GM21526 (cell line): ENCODE data around the gene CALHM2.
A peak's percentile ranks its signal among the peaks of the same experiment; 100 is the strongest.
"Not testable (repeated sequence)": the region's sequence is repeated elsewhere in the genome, so short reads cannot be mapped to it uniquely, and the experiment has no call there.

Experiments used
- ATAC-seq: cut with Tn5 transposase; IDR thresholded peaks from one replicate; pipeline ENCODE4 v1.9.1; 2021; ENCODE audit warnings: moderate library complexity; ENCODE audit not compliant: unreplicated experiment, low FRiP score

CALHM2 gene

GRCh38 chr10:103451831-103452505 is at the start of gene CALHM2:
Gene CALHM2 (minus strand): TSS chr10:103452370. CDS start chr10:103449941, 2,429 bp downstream.
- peak; percentile 57 for ATAC-seq

GRCh38 chr10:103501186-103501585 is 49.0 kb upstream of the CALHM2 start:
- ATAC-seq, result no peak

GRCh38 chr10:103500481-103500880 is 48.3 kb upstream of the CALHM2 start:
- no peak for ATAC-seq

GRCh38 chr10:103499881-103500280 is 47.7 kb upstream of the CALHM2 start:
- ATAC-seq, result no peak

GRCh38 chr10:103498936-103499638 is 46.9 kb upstream of the CALHM2 start:
- ATAC-seq, result no peak

- ATAC-seq, result no peak
These were observed 45.2 kb upstream of the CALHM2 start for GRCh38 chr10:103497161-103497915.

- no peak for ATAC-seq
These were observed 43.2 kb upstream of the CALHM2 start for GRCh38 chr10:103495321-103495720.

GRCh38 chr10:103493916-103494877 is 42.0 kb upstream of the CALHM2 start:
- ATAC-seq, result no peak

GRCh38 chr10:103493362-103493915 is 41.3 kb upstream of the CALHM2 start, which contains the start of gene NEURL1:
Gene NEURL1 (plus strand): TSS chr10:103493705. CDS start chr10:103494388, 683 bp downstream.
- ATAC-seq, result no peak

GRCh38 chr10:103492655-103493261 is 40.6 kb upstream of the CALHM2 start:
- ATAC-seq, result no peak

- ATAC-seq, result no peak
These were observed 39.7 kb upstream of the CALHM2 start for GRCh38 chr10:103491729-103492364.

GRCh38 chr10:103490986-103491314 is 38.8 kb upstream of the CALHM2 start:
- peak; percentile 8 for ATAC-seq

- ATAC-seq, result no peak
These were observed 35.2 kb upstream of the CALHM2 start for GRCh38 chr10:103487410-103487708.

- ATAC-seq, result not testable (repeated sequence)
These were observed 34.7 kb upstream of the CALHM2 start for GRCh38 chr10:103486635-103487409.

GRCh38 chr10:103481974-103482531 is 29.9 kb upstream of the CALHM2 start:
- no peak for ATAC-seq

GRCh38 chr10:103480521-103480920 is 28.4 kb upstream of the CALHM2 start:
- ATAC-seq, result no peak

GRCh38 chr10:103479135-103479534 is 27.0 kb upstream of the CALHM2 start, which contains the start of gene CALHM3:
Gene CALHM3 (minus strand): TSS chr10:103479240. CDS start chr10:103479032, 208 bp downstream.
- ATAC-seq, result no peak

- no peak for ATAC-seq
These were observed 26.5 kb upstream of the CALHM2 start for GRCh38 chr10:103478671-103479070.
